NCI-H2107 treated with DMSO at 0.1 percent for 48 hours (cell line): ENCODE data around the gene SND1.

Experiments used
- DNase-seq: peaks from one replicate; lab custom pipeline; 2025; ENCODE audit not compliant: unreplicated experiment; lab: John Stamatoyannopoulos, UW

The SND1 gene

DNA sequence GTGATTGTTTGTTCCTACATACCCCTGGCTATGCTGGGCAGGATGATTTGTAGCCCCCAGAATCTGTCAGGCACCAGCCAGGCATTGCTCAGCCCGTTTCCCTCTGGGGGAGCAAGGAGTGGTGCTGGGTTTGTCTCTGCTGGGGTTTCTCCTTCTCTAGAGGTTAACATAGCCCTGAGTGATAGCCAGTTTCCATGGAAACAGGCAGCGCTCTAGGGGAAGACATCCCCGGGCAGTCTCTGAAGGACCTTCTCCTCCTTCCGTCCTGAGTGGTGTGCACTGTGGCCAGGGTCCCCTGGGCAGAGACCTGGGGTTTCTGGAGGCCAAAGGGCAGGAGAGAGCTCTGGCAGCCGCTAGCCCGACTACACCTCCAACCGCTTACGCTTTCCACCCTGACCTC, 429.8 kb downstream of the SND1 start:
- no peak for DNase-seq

DNA sequence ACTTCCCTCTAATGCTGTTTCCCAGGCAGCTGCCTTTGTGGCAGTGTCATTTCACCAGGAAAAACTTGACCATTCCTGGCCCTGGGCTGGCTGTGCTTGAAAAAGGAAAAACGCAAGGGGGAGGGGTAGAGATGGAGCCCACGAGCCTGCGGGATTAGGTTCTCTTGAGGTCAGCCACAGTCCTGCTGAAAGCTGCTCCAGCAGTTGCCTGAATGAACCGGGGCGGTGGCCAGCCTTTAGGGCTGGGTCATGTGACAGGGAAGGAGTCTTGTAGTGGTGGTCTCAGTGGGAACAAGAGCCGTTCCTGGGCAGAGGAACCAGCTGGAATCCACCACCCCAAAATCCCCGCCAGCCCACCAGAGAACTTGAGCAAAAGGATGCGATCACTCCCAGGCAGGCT, 430.4 kb downstream of the SND1 start:
- DNase-seq = no peak

DNA sequence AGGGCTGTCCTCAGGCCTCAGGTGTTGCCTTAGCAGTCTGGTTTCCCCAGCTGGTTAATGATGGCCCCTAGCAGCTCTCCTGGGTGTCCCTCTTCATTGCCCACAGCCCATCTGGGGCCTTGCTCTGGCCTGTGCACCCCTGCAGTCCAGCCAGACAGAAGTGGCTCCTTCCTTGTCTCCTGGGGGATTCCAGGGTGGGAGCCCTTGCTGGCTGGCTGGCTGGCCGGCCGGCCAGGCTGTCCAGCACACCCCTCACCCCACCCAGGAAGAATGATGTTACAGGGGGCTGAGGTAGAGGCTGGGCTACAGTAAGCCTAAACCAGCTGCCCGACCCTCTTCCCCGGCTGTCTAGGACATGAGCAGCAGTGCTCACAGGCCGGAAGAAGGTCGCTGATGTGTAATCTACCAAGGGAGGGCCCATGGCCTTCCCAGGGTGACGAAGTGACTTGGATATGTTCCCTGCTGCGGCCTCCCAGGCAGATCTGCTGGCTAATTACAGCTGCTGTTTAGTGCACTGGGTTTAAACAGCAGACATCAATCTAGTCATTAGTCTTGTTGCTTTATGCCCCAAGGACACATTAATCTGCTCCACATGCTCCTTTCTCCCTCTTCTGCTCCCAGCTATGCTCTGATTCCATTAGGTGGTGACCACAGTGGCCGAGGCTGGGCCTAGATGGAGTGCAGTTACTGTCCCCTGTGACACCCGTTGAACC, 433.1 kb downstream of the SND1 start:
- no peak for DNase-seq

DNA sequence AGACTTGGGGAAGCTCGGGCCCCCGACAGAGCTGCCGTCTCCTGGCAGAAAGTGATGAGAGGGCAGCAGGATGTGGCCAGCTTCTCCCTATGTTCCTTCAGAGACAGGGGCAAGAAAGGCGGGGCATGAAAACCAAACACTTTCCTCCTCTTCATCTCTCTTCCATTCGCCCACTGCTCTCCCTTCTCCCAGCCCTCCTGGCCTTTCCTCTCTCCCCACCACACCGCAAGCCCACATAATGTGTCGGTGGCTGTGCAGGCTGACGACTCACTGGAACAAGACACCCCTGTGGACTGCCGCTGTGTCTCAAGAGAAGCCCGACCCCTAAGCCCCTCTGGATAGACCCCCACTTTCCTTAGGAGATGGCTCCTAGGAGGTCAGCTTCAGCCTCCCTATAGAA, 438.5 kb downstream of the SND1 start:
- DNase-seq = no peak

DNA sequence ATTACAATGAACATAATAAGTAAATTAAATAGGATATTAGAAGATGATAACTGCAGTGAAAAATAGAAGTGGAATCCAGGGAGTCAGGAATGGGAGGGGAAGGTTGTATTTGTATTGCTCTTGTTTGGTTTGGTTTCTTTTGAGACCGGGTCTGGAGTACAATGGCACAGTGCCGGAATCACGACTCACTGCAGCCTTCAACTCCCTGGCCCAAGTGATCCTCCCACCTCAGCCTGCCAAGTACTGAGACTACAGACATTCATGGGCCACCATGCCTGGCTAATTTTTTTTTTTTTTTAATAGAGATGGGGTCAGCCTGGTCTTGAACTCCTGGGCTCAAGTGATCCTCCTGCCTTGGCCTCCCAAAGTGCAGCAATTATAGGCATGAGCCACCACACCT, 439.1 kb downstream of the SND1 start:
- no peak for DNase-seq

DNA sequence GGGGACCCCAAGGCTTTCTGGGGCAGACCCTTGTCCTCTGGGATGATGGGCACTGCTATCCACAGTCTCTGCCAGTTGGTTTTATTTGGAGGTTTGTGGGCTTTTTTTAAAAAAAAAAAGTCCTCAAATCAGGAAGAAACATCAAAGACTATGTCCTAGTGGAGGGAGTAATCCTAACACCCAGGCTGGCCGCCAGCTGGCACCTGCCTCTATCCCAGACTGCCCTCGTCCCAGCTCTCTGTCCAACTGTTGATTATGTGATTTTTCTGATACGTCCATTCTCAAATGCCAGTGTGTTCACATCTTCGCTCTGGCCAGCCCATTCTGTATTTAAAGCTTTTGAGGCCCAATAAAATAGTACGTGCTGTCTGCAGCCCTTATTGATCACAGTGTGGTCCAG, 440.2 kb downstream of the SND1 start:
- no peak for DNase-seq

DNA sequence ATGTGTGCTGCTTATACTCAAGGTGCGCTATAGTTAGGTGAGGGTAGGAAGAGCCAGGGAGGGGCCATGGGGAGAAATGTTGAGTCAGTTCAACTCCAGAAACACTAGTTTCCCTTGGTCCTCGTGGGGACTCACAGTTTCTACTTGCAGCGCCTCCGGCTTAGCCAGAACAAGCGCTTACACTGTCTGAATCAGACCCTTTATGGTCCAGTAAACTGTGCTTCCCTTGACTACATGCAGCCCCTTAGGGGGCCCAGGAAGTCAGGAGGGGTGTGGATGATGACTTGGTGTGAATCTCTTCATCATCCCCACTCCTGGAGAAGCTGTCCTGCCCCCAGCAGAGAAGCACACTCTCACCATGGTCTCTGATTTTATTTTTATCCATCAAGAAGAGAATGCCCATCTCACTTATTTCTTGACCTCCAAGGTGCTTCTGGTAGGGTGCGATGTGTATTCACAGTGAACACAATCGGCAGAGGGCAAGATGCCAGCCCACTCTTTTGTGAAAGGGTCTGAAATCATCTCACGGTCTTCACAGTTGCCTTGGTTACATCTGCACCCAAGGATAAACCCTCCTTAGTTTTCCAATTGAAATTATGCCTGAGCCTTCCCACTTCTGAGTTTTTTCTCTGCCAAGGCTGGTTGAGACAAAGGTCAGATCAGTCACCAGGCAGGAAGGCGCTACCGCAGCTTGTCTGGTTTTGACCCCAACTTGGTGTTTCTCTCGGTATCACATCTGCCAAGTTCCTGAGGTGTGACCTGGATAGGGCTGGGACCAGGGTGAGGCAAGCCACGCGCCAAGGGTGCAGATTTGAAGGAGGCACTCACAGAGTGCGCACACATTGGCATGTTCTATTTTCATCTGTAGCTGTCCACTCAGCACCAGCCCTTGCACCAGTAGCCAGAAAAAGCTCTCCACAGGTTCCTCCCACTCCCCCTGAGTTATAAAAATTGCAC, 441.9 kb downstream of the SND1 start:
- no peak for DNase-seq

DNA sequence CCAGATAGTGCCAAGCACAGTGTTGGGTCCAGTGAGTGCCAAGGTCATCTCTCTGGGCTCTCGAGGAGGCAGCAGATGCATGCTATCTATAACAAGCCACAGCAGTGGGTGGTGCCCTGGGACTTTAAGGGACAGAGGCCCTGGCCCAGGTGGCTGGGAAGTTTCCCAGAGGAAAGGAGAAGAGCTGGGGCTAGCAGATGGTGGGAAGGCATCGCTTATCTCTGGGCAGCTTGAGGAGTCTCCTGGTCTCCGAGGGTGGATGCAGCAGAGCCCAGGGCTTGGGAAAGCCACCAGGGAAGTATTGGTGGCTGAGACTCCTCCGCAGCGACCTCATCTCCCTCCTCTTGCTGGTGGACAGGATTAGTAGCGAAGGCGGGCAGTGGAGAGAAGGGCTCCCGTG, 442.7 kb downstream of the SND1 start:
- DNase-seq = no peak

DNA sequence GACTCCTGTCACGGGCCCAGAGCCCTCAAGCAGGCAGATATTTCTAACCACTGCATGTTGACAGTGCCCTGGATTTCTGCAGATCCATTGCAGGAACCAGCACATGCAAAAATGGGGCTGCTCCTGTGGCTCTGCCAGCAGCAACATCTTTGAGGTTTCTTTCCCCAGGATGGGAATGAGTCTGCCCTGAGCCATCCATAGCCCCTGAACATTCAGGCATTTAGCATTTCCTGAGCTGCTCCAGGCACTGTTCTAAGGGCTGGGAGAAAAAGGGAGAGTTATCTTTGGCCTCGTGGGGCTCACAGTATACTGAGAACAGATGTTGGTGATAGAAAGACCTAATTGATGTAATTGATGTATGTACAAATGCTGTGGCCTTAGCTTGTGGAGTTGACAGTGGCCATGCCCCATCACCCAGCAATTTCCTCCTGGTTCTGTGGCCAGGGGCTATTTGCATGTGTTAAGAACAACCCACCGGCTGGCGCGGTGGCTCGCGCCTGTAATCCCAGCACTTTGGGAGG, 445.3 kb downstream of the SND1 start:
- DNase-seq = no peak

DNA sequence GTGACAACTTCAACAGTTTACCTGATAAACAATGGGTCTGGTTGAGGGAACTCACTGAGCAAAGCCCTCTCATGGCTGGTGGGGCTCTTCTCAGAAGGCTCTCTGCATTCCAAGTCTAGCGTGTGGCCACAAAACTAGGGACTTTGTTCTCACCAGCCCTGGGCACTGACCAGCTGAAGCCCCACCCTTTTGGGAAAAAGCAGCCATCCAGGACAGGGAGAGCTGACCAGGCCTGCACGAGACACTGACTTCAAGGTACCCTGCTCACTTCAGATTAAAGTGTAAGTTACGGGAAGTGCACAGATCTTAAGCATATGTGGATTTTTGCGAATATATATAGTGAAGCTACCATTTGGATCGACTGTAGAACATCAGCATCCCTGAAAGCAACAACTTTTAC, 446.6 kb downstream of the SND1 start:
- no peak for DNase-seq

DNA sequence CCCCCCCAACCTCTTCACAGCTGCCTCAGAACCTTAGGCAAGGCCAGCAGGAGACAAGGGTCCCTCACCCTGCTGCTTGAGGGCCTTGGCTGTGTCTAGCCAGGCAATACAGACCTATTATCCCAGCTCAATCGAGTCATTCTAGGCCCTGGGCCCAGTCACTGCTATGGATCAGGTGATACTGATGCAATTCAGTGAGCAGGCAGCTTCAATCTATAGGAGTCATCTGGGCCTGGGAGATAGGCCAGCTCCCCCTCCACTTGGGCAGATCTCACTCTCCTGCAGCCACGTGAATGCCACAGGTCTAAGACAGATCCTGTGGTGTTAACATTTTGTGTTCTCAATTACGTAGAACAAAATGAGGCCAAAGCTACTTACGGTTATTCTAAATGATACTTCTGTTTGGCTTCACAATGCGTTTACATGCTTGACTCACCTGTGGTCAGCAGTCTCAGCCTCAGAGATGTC, 447.2 kb downstream of the SND1 start:
- no peak for DNase-seq

DNA sequence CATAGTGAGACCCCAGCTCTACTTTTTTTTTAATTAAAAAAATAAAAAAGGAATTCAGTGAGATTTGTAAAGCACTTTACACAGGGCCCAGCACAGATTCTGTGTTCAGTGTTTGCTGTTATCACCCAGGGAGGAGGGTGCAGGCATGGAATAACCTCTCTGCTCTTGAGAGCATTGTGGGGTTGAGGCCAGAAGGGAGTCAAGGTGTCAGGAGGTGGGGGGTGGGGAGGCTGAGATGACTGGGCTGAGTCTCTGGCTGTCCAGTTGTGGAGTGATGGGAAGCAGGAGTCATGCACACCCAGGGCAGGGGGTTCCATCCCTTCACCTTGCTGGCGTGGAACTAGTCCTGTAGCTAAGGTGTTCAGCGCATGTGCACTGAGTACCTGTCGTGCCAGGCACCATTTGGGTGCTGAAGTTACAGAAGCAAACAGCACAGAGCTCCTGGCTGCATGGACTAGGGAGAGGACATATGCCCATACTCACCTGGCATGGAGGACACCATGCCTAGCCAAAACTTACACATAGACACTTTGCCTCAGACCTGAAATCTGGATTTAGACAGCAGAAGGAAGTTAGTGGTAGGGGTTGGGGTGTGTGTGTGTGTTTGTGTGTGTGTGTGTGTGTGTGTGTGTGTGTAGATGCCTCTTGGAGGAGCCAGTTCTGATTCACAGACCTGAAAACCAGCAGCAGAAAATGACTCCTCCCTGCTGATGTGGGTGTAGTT, 448.4 kb downstream of the SND1 start:
- no peak for DNase-seq

DNA sequence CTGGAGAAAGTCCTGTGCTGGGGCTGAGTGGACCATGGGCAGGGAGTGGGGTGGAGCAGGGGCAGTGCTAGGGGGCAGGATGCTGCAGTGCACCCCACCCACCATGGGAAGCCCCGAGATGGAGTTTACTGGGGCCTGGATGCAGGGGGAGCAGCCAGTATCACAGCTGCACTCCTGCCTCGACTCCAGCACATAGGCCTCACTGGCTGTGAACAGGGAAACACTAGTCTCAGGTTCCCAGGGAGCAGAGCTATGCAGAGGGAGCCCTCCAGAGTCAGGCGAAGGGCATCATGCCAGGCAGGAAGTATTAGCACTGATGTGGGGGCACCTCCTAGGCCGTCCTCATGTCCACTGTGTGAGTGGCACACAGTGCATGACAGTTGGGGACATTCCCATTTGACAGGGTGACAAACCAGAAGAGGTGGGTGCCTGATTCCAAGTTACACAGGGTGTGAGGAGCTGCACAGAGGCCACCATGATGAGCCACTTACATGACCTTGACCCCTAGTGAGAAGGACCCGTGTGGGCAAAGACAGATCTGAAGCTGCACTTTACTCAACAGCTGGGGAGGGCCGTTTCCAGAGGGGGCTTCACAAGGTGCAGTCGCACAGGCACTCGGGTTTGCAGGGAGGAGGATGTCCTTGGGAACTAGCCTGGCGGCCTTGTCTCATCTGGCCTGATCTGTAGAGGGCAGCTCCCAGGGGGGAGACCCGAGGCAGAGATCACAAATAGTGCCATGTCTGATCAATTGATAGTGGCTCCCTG, 449.1 kb downstream of the SND1 start:
- DNase-seq = no peak

DNA sequence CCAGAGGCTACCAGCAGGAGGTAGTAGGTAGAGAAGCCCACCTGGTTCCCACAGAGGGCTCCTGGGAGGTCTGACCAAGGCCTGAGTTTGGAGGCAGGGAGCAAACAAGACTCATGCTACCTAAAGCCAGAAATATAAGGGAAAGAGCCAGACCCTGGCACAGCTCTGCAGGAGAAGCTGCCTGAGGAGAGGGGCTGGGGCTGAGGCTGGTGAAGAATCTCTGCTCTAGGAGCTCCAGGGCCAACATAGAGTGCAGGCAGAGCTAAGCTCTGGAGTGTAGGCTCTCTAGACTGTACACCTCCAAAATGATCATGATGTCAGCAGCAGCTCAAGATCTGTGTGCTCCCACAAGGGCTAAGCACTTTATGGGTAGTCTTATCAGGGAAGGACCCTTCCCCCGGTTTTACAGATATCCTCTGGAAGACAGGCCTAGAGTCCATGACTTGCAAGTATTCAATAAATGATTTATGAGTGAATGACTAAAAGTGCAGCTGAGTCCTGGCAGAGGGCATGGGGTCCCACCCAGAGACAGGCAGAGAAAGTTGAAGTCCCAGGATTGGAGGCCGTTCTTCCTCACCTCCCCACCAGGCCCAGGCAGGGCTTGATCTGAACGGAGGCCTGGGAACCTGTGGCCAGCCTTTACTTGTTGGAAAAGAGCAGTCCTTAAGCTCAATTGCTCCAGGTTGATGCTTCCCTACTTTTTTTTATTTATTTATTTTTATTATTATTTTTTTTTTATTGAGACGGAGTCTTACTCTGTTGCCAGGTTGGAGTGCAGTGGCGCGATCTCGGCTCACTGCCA, 450.7 kb downstream of the SND1 start:
- DNase-seq = no peak

DNA sequence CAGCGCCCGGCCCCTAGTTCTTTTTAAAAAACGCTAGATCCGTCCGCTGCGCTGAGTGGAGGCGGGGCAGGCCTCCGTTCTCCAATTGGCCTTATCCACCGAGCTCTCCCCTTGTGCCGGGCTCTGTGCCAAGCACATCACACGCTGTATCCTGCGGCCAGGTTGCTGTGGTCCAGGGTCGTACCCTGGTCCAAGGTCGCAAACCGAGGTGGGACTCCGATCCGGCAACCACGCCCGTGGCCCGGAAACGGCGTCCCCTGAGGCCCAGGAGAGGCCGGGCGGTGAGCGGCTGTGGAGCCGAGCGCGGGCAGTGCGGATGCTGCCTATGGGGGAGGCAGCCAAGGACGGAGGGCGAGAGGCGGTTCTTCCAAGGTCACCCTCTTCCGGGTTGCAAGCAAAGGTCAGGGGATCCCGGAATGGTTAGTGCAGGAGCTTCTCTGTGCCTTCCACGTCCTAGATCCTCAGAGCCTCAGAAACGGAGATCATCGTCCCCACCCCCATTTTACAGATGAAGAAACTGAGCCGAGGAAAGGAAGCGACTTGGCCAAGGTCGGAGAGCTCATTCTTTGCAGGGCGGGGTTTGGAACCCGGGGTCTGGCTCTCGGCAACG, 451.6 kb downstream of the SND1 start:
- no peak for DNase-seq

DNA sequence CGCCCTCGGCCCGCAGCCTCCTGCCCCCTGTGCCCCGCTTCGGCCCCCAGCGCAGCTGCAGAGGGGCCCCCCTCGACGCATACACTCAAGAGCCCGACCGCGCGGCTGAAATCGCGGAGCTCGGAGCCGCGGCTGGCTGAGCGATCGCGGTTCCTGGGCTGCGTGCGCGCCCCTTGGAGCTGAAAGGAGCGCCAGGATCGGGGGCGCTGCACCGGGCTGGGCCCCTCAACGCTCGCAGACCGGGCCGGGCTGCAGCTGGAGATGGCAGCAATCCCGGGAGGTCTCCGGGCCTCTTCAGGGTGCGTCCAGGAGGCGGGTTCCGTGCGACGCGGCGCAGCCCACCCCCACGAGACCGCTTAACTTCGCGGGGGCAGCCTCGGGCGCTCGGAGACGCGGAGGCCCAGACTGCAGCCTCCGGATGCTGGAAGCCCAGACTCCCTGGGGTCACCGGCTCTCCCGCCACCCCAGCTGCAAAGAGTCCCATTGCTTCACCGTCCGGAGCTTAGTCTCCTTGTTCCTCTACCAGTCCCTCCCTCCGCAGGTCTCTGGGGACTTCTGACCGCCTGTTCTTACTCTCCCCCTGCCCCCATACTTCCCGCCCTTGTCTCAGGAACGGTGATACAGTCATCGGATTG, 452.2 kb downstream of the SND1 start:
- DNase-seq = no peak

DNA sequence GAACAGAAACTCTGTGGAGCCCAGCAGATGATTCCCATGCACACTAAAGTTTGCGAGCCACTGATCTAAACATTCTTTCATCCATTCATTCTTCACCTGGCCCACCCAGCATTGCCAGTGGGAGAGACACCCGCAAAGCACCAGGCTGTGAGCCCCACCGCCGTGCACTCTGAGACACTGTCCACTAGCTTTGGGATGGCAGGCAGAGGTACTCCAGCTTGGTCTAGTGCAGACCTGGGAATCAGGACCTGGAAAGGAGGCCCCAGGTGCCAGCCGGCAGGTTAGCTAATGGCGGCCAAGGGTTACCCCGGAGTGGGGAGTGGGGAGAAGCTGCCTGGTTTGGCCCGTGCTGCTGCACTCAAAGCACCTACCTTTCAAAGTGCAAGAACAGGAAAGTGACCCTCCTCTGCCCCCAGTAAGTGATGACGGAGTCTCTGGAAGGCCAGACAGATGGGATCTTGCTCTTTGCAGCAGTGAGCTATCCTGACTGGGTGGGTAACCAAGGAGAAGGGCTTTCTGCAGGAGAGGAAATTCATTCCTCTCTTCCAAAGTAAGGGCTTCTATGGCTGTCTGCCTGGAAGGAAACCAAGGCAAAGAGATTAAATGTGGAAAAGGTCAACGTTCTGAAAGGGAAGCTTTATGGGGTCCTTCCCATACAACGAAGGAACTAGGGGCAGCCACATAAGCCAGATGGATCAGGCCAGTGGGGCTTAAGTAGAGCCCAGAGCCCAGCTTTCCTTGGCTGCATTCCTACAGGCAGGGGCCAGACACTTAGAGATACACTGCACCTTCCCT, 453.4 kb downstream of the SND1 start:
- DNase-seq = no peak

DNA sequence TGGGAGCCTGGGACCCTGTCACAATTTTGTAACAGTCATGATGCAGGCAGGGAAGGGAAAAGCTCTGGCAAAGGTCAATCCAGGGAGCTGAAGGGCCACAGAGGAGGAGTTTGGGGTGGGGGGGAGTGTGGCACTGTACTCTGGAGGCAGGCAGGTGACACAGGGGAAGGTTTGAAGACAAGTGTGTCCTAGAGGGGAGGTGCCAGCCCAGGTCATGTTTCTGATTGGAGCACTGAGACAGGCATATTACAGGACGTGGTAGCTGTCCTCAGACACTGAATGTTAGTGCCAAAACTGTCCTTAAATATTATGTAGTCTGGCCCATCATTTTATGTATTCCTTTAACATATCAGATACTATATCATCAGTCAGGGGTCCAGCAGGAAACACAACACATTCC, 454.8 kb downstream of the SND1 start:
- no peak for DNase-seq
